Measurements from ENCODE around the gene WBP1. TPM values are rescaled to one million over a fixed set of nuclear protein-coding genes. Genes with fewer than 3 reads are reported as not detected.

The WBP1 gene
- total and polyA plus RNA-seq, 10 of the 15 experiments (the other 5 are each of a cell fraction or from before 2014, with no cell fraction given), result 4.2 to 76.8 (median 43.8) TPM

GRCh38 chr2:74421221-74421870 is 36.9 kb upstream of the WBP1 start, which contains the start of the genes C2orf81 and WDR54 (continued):
- TF ChIP-seq ZNF217 (IDR thresholded peaks at IDR 0.05), result no peak
- TF ChIP-seq MEF2B (IDR thresholded peaks at IDR 0.05; ENCODE audit: partially characterized antibody, poor library complexity, severe bottlenecking), result peak; percentile 81
- peak; percentile 8; the same call in 1 of the 2 replicates for TF ChIP-seq SREBF2 (IDR thresholded peaks at IDR 0.05; ENCODE audit: low read length)
- peak; percentile 68; the same call in 1 of the 2 replicates for TF ChIP-seq ESRRA (IDR thresholded peaks at IDR 0.05; ENCODE audit: low read length)
- peak; percentile 55; the same call in 1 of the 2 replicates for TF ChIP-seq E2F4 (IDR thresholded peaks at IDR 0.05; ENCODE audit: low read depth, low read length)
- peak; percentile 99 for TF ChIP-seq BMI1 (IDR thresholded peaks at IDR 0.05; ENCODE audit: borderline replicate concordance)
- no peak for TF ChIP-seq JUND (IDR thresholded peaks at IDR 0.05; ENCODE audit: low read depth, low read length)
- peak; percentile 93 for TF ChIP-seq ZNF687 (IDR thresholded peaks at IDR 0.05)
- TF ChIP-seq POLR2AphosphoS5 (IDR thresholded peaks at IDR 0.05; ENCODE audit: low read length), result peak; percentile 93
- 0 out of 2 replicates have a peak, but pooled peaks have one; percentile 33 for TF ChIP-seq TCF12 (IDR thresholded peaks at IDR 0.05; ENCODE audit: low read depth, low read length)
- peak; percentile 71; the same call in 1 of the 2 replicates for TF ChIP-seq SMARCA5 (IDR thresholded peaks at IDR 0.05)
- 0 out of 2 replicates have a peak, but pooled peaks have one; percentile 27 for TF ChIP-seq STAT1 (conservative IDR thresholded peaks at IDR 0.05)
- peak; percentile 100 for TF ChIP-seq MXI1 (IDR thresholded peaks at IDR 0.05; ENCODE audit: low read depth, low read length)
- TF ChIP-seq KAT2A (conservative IDR thresholded peaks at IDR 0.05; ENCODE audit: control insufficient read depth, low read depth, low read length), result no peak
- TF ChIP-seq CBFB (IDR thresholded peaks at IDR 0.05; ENCODE audit: low read depth), result peak; percentile 64; the same call in 1 of the 2 replicates
- peak; percentile 62 for TF ChIP-seq PKNOX1 (IDR thresholded peaks at IDR 0.05)
- TF ChIP-seq BHLHE40 (IDR thresholded peaks at IDR 0.05; ENCODE audit: borderline replicate concordance in 1 of 2, low read depth in 2 of 2, low read length in 1 of 2), result peak; percentile 98 to 99
- TF ChIP-seq TAF1 (IDR thresholded peaks at IDR 0.05; ENCODE audit: borderline replicate concordance, low read depth, low read length), result peak; percentile 87
- peak; percentile 89 for TF ChIP-seq SMAD5 (IDR thresholded peaks at IDR 0.05; ENCODE audit: low read depth)
- peak; percentile 86 for TF ChIP-seq PML (IDR thresholded peaks at IDR 0.05; ENCODE audit: low read length)
- 0 out of 2 replicates have a peak, but pooled peaks have one; percentile 55 for TF ChIP-seq HDGF (IDR thresholded peaks at IDR 0.05)
- TF ChIP-seq RB1 (IDR thresholded peaks at IDR 0.05; ENCODE audit: borderline replicate concordance), result peak; percentile 88; the same call in 1 of the 2 replicates
- peak; percentile 59; the same call in 1 of the 2 replicates for TF ChIP-seq CHD2 (IDR thresholded peaks at IDR 0.05; ENCODE audit: borderline replicate concordance, low read depth, low read length)
- TF ChIP-seq ATF2 (IDR thresholded peaks at IDR 0.05; ENCODE audit: low read length), result no peak
